SIG-M5 treated with dmso at 0.1 percent for 504 hours (cell line): Measurements from ENCODE around the gene CEPT1.

ENCODE experiments used
- DNase-seq: peaks from one replicate; lab custom pipeline; 2025; ENCODE audit not compliant: unreplicated experiment; lab: John Stamatoyannopoulos, UW

CEPT1 gene

DNA sequence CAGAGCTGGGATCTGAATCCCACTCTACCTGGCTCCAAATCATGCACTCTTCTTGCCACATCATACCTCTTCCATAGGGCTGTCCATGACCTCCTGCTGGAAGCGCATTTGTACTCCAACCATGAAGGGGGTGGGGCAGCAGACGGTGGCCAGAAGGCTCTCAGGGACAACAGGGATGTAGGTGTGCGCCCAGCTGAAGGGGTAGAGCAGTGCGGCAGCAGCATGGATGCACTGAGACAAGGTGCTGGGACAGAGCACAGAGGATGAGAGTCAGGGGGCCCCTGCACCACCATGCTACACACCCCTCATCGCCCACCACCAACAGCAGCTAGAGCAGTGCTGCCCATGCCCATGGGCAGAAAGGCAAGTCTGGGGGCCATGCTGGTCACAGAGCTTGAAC, 52.1 kb downstream of the CEPT1 start:
- no peak for DNase-seq

DNA sequence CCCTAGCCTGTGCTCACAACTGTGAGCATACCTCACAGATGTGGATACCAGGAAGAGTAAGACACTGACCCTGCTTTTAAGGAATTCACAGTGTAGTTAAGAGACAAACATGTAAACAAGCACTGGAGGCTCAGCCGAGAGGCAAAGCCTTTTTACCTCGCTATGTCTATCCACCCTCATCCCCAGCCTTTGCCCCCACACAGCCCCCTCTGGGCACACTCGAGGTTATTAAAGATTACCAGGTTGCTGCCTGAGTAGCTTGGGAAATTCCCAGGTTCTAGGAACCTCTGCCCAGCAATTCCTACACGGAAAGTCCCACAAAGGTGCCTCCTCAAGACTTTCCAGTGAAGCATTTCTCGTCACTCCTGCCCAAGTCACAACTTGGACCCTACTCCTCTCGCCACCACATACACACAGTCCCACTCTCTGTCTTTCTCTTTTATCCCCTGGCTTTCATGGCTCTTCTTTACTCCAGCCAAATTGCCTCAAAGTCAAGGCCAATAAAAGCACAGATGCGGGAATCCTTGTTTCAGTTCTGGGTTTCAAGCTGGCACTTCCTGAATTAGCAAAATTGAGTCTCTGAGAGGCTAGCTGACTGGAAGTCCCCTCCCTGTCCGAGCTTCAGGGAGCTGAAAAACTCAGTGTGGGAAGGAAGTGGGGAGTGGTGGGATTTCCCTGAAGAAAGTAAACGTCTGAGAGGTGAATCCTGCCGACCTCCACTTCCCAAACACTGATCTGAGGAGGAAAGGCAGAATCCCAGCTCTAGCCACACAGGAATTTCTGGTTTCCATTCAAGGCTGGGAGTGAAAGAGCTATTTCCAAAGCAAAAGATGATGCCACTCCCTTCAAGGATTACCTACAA, 52.9 kb downstream of the CEPT1 start:
- DNase-seq = peak; percentile 45

- no peak for DNase-seq
Measured at GRCh38 chr1:111193712-111194480, 53.9 kb downstream of the CEPT1 start.

DNA sequence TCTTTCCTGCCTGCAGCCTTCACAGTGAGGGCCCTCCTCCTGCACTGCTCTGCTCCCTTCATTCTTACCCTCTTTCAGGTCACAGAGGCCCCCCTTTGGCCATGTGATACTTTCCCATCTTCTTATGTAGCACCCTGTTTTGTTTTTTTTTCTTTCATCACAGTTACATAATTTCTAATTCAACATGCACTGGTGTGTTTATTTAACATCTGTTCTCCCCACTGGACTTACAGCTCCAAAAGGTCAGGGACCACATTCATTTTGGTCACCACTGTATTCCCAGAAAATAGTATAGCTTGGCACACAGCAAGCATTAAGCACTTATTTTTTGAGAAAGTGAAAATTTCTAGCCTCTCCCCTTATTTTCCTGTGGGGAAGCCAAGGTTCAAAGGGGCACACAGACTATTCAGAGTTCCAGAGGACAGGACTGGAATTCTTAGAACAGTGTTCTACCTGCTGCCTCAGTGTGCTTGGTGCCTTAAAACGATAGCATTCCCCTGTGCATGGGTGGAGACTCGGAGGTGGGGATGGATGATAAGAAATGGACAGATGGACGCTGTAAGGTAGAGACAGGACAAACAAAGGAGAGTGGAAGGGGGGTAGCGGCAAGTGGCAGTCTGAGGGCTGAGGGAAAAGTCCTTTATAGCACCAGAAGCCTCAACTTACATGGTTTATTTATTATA, 55.1 kb downstream of the CEPT1 start:
- DNase-seq = no peak

GRCh38 chr1:111196213-111196612, 56.2 kb downstream of the CEPT1 start:
- DNase-seq = no peak

- peak; percentile 67 for DNase-seq
Measured at GRCh38 chr1:111197598-111198284, 57.7 kb downstream of the CEPT1 start.

DNA sequence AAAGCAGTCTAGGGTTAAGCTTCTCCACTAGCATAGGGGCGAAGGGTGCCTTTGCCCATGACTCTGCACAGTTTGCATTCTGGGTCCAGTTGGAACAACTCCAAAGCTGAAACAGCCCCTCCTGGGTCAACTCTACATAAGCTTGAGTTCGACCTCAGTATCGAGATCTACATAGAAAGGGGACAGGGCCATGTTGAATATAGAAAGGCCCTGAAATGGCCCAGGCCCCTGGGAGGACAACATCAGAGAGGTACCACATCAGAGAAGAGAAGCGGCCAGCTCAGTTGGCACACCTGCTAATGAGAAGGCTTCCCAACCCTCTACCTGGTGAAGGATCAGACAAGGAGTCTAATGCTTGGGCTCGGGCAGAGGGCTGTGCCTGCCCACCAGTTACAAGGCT, 58.8 kb downstream of the CEPT1 start:
- DNase-seq = no peak

DNA sequence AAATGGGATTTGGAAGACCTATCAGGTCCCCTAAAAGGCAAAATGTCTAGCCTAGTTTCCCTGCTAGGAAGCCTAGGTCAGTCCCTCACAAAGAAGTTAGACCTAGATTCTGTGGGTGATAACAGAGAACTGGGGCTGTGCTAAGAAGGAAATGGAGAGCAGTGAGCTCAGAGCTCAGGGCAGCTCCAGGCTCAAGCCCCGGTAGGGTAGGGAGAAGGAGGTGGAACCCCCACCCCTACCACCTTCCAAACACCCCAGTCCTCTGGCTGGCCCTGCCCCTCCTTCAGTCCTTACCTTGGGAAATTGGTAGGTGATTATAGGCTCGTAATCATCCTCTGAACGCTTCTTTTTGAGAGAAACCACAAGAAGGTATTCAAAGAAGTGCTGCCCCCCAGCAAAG, 59.3 kb downstream of the CEPT1 start:
- no peak for DNase-seq

GRCh38 chr1:111199881-111200801, 60.1 kb downstream of the CEPT1 start, which contains the start of gene DENND2D:
DENND2D (minus strand) TSS chr1:111200646; CDS start chr1:111200459, 187 bp downstream.
- DNase-seq = peak; percentile 94

- no peak for DNase-seq
Measured at GRCh38 chr1:111200802-111201161, 60.8 kb downstream of the CEPT1 start.

DNA sequence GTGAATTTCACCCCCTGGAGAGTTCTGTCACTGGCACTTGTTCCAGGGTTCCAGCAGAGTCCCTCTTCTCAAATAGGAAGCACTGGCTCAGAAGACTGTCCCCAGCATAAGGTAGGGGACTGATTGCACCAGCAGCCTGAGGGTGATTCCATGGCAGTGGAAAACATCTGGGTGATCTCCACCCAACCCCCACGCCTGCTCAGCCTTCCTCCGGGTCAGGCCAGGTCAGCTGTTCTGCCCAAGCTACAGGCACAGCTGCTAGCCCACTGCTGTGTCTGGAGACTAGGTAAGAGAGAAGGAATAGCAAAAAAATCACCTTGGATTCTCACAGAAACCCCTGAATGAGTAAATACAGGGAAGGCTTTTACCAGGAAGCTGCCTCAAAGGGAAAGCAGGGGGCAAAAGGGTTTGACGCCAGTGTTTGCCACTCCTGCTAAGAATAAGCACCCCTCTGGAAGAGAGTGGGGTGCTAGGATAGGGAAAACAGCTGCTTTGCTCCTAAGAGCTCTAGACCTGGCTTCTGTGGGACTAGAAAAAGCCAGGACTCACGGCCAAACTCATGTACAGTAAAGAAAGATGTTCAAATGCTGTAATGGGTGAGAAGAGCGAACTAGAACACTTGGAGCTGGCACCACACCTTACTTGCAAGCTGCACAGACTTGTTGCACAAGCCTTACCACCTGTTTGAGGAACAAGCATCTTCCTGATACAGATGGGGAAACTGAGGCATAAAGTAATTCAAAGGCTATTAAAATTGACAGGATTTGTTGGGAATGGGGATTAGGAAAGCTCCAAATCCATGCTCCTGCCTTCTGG, 61.5 kb downstream of the CEPT1 start:
- DNase-seq = peak; percentile 47

DNA sequence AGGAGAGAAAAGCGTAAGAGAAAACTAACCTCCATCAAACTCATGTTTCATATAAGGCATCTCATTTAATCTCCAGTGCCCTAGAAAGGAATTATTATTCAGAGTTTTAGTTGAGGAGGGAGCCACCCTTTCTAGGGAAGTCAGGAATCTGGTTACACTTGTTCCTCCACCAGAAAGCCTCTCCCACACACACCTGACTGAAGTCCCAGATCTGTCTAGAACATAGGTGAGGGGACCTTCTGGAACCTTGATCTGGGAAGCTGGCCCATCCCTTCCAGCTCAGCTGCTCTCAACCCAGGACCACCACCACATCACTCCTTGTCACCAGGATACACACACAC, 62.3 kb downstream of the CEPT1 start:
- peak; percentile 73 for DNase-seq

DNA sequence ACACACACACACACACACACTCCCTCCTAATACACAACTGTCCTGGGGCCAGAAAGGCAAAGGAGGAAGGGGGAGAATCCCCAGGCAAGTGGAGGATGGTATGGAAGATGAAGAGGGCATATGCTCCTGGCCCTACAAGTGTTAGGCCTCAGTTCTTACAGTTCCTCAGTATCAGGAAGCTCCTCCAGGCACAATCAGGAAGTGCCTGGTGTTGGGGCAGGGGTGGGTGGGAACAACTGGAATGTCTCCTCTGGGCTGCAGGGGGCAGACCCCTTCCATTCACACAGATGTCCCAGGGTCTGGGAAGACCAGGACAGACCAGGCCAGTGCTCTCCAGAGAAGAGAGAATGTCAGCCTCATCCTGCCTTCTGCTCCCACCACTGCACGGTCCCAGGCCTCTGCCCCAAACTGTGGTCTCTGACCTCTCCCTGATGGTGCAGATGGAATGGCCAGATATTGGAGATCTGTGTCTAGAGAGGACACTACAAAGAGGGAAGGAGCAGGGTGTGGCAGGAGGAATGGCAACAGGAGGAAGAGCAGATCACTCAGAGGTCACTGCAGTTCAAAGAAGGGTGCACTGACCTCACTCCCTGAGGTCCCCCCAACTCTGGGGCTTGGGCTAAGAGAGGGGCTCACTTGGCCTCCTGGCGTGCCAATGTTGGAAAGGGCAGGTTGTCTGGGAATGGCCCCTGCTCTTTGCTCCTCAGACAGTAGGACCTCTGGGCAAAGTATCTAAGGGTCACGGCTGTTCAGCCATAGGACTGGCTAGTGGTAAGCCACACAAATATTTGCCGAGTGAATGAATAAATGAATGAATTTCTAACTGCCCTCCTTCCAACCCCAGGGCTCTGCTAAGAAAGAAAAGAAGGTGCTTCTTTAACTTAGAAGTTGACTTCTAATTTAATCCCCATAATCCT, 62.9 kb downstream of the CEPT1 start:
- peak; percentile 74 for DNase-seq

DNA sequence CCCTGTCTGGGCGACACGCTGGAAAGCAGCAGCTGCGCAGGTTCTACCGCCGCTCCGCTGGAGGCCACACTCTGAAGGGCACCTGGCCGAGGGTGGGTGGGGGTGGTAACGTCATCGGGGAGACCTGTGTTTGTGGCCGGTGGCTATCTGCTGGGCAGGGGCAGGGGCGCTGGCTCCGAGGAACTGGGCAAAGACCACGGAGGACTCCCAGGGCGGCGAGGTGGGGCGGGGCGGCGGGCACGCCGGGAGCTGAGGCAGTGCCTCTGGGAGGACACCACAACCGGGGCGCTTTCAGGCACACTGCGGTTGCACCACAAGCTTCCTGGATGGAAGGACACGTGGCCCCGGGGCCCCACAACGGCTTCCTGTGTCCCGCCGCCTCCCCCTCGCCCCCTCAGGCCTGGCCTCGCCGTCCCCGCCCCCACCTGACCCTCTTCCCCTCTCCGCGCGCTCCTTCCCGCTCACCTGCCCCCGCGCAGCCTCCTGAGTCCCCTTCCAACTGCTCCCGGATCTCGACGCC, 63.7 kb downstream of the CEPT1 start:
- peak; percentile 94 for DNase-seq

DNA sequence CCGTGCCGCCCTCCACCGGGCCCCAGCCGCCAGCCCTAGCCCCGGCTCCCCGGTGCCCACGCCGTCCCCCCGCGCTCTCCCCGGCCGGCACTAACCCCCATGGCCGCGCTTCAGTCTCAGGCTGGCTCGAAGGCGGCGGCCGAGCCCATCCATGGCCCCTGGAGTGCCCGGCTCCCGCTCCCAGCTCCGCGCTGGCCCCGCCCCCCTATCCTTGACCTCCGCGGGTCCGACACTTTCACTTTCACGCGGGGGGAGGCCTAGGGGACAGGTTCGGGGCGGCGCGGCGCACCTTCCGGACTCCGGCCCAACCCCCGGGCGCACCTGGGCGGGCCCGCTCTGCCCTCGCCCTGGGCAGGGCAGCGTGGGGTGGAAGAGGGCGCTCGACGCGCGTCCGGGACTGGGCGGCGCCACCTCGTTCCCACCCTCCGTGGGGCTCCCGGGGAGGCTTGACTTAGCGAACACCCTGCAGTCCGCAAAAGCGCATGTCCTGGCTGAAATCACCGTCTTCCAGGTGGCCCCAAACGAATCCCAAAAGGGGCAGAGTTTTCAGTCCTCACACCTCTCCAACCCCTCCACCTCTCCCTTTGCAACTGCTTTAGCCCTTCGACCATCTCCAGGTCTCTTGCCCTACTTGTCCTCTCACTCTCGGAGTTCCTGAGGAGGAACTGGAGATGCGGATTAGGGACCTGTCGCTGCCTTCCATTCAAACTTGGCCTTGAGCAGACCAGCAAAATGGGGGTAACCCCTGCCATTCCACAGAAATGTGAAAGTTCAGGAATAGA, 64.4 kb downstream of the CEPT1 start:
- peak; percentile 65 for DNase-seq

- peak; percentile 86 for DNase-seq
Measured at GRCh38 chr1:111204983-111205713, 65.1 kb downstream of the CEPT1 start.

DNA sequence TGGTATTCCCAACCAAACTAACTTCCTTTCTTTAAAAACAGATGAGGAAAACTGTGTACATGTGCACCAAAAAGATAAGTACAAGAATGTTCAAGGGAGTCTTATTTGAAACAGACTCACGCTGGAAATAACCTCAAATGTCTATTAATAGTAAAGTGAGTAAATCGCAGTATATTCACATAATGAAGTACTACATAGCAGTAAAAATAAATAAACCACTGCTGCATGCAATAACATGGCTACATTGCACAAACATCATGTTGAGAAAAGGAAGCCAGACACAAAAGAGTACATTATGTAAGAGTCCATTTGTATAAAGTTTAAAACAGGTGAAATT, 65.7 kb downstream of the CEPT1 start:
- peak; percentile 78 for DNase-seq
